Pancreas (tissue), 10 donors: ENCODE measurements around the gene EEF1A2. TPM values are rescaled to one million over a fixed set of nuclear protein-coding genes. Genes with fewer than 3 reads are reported as not detected.

ENCODE experiments used
- ATAC-seq, 4 donors: fragments of 200-7000 bp; cut with Tn5 transposase; one replicate each; pipeline versions ENCODE4 v1.8.0 to v1.9.1; 2020; ENCODE audit warnings: mild to moderate bottlenecking in 4 of 4, moderate library complexity in 4 of 4
- DNase-seq, 6 donors: peaks; one replicate each; pipeline ENCODE4 v3.0.0-alpha.2; 2020
- FAIRE-seq: peaks from 2 replicates; lab custom pipeline; 2012; peaks lifted over from hg19 to GRCh38; lab: Jason Lieb, UNC
- H3K27ac ChIP-seq, 4 donors: fragments of 200-600 bp; sonication (generic); 1 replicate in 3 of 4; 2 replicates in 1 of 4; pipeline versions ENCODE4 v1.5.0 to v1.8.0; 2020
- H3K27me3 ChIP-seq, 4 donors: fragments of 200-600 bp; one replicate each; pipeline ENCODE4 v1.8.0; 2021
- H3K36me3 ChIP-seq, 3 donors: fragments of 200-600 bp; sonication (generic) in 1 of 3; one replicate each; pipeline versions ENCODE4 v1.5.0 to v1.8.0; 2020 to 2021
- H3K4me1 ChIP-seq, 3 donors: fragments of 200-600 bp; one replicate each; pipeline ENCODE4 v1.8.0; 2021
- H3K4me3 ChIP-seq, 4 donors: fragments of 200-600 bp; sonication (generic) in 2 of 4; one replicate each; pipeline versions ENCODE4 v1.5.0 to v1.8.0; 2020 to 2021
- H3K9me3 ChIP-seq, 4 donors: fragments of 200-600 bp; one replicate each; pipeline ENCODE4 v1.8.0; 2021
- WGBS, 2 donors: extraction: QIAGEN DNeasy Blood & Tissue Kit; methylation state at CpG; one replicate each; pipeline ENCODE4 v1.1.7; 2013; 5-methylcytosine and 5-hydroxymethylcytosine counted together
- intact Hi-C, 3 donors: fragments of 100-400 bp; cut with DNase I; formaldehyde crosslinking; loops; one replicate each; pipeline versions ENCODE4 v1.11.1 to v1.14.2; 2022
- polyA plus RNA-seq, 2 donors: library from polyadenylated mRNA; stranded (reverse); fragments of 200-250 nt; gene quantifications; one replicate each; pipeline ENCODE4 v1.2.3, GENCODE V29; 2013
- total RNA-seq, 6 donors: library from RNA; stranded (reverse); fragmentation: NEBNext Ultra II Directional in 4 of 6; extraction: Animal tissue kit (Norgen Biotek cat#: 25700) in 4 of 6; gene quantifications; one replicate each; pipeline versions ENCODE4 v1.2.1 to v1.2.4, GENCODE V29; 2021 to 2023
- TF ChIP-seq, protein P1 (sequence below), 4 donors: fragments of 200-600 bp; sonication (generic) in 3 of 4; IDR thresholded peaks; one replicate each; pipeline versions ENCODE4 v1.5.0 to v1.8.0; 2021; ENCODE audit warnings: antibody characterized with exemption in 4 of 4
- donor health status: healthy with polysubstance abuse.
- donor health status: DM: no; HTN: no; CAD: no; lungs with moderate emphysema.
- donor health status: DM: no; HTN: no; CAD: no.
- donor health status: control.
- donor health status: control.
- donor health status: Bipolar disorder and iron deficiency.
- donor health status: DM: yes; HTN: yes; CAD: no.
- donor health status: DM: no; HTN: no; CAD: no.
- donor health status: DM: no; HTN: no; CAD: no.
- donor health status: DM: yes; HTN: yes; CAD: no.

The EEF1A2 gene
- total and polyA plus RNA-seq, 8 donors: 5.0 to 86.9 (median 19.7) TPM

DNA sequence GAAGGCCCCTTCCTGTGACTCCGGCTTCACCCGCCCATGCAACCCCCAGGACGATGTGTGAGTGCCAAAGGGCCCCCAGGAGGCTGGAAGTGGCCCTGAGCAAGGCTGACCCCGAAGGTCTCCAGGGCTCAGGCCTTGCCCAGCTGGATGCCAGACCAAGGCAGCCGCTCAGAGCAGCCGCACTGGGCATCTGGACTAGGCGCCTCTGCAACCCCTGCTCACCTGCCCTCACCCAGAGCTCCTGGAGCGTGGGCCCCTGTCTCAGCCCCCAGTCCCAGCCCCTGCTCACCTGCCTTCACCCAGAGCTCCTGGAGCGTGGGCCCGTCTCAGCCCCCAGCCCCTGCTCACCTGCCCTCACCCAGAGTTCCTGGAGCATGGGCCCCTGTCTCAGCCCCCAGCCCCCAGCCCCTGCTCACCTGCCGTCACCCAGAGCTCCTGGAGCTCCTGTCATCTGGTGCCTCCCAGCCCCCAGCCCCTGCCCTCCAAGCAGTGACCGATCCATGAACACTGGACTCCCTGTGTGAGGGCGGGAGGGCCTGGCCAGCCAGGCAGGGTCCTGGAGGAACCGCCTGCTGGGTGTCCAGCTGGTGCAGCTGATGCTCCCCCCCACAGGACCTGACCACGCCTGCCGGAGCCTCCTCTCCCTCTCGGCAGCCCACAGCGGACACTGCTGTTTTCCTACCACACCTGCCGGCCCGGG is 47.5 kb upstream of the EEF1A2 start:
- ATAC-seq (no peak), FAIRE-seq (no peak), DNase-seq (no peak)
- H3K4me3 ChIP-seq: no peak overlapping the region
- H3K27me3 ChIP-seq: no peaks in the 10 kb centered on the region
- TF ChIP-seq, protein P1, sequence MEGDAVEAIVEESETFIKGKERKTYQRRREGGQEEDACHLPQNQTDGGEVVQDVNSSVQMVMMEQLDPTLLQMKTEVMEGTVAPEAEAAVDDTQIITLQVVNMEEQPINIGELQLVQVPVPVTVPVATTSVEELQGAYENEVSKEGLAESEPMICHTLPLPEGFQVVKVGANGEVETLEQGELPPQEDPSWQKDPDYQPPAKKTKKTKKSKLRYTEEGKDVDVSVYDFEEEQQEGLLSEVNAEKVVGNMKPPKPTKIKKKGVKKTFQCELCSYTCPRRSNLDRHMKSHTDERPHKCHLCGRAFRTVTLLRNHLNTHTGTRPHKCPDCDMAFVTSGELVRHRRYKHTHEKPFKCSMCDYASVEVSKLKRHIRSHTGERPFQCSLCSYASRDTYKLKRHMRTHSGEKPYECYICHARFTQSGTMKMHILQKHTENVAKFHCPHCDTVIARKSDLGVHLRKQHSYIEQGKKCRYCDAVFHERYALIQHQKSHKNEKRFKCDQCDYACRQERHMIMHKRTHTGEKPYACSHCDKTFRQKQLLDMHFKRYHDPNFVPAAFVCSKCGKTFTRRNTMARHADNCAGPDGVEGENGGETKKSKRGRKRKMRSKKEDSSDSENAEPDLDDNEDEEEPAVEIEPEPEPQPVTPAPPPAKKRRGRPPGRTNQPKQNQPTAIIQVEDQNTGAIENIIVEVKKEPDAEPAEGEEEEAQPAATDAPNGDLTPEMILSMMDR (IDR thresholded peaks at IDR 0.05): no peak
- intact Hi-C loops: loop anchor here in 1 of 3 donors (10.0 kb wide), 1 partner anchor 418 kb away; the partner anchor contains the start of gene ZNF512B
- H3K27ac ChIP-seq: no peak overlapping the region
- no peaks in the 10 kb centered on the region for H3K36me3 ChIP-seq
- WGBS, 2 donors: 64 to 84% methylated on average over 18 to 20 of the region's 20 CpGs
- no peaks in the 10 kb centered on the region for H3K9me3 ChIP-seq
- H3K4me1 ChIP-seq: no peaks in the 10 kb centered on the region

DNA sequence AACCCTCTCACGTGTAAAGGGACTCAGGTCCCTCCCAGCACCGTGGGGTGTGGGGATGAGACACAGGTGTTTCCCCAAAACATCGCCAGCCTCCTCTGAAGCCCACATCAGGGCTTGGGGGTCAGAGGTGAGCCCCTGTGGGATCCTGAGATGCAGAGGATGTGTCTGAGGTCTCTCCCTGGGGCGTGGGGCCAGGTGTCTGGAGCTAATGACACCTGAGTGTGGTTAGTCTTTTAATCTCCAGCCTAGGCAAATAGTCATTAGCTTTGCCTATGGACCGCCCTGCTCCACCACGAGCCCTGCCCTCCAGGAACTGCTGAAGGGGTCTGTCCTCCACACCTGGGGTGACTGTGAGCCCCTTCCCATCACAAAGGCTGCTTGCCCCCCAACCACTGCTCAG is 46.9 kb upstream of the EEF1A2 start:
- intact Hi-C loops: loop anchor here in 1 of 3 donors (10.0 kb wide), 1 partner anchor 419 kb away; the partner anchor contains the start of gene ZNF512B
- no peaks in the 10 kb centered on the region for H3K4me1 ChIP-seq
- DNase-seq (no peak), FAIRE-seq (no peak), ATAC-seq (no peak)
- no peak overlapping the region for H3K4me3 ChIP-seq
- no peaks in the 10 kb centered on the region for H3K9me3 ChIP-seq
- WGBS, 2 donors: 51 to 55% methylated on average over 6 of the region's 6 CpGs
- TF ChIP-seq, protein P1 (IDR thresholded peaks at IDR 0.05): no peak
- no peak overlapping the region for H3K27ac ChIP-seq
- no peaks in the 10 kb centered on the region for H3K36me3 ChIP-seq
- no peaks in the 10 kb centered on the region for H3K27me3 ChIP-seq

DNA sequence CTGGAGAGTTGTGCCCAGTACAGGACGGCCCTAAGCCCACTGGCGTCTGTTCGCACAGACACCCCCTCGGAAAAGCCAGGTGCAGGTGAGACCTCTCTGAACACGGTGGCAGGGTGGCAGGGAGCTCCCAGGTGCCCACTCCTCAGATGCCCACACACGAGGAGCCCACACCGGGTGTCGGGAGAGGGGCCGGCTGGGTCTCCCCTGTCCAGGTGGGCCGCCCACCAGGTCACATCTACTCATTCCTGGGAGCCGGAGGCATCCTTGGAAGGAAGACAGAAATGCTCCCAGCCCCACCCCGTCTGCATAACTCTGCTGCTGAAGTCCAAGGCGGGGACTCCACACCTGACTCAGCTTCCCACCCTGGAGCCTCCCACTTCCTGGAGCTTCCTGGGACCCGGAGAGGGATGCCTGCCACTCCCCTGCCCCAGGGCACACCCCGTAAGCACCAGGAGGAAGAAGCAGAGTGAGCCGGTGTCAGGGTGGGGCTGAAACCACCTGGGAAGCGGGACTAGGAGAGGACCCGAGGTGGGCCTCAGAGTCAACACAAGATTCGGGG is 46.2 kb upstream of the EEF1A2 start:
- FAIRE-seq (no peak), ATAC-seq (peak in 2 of 4 donors; percentile 5 to 12)
- intact Hi-C loops: loop anchor here in 1 of 3 donors (10.0 kb wide), 1 partner anchor 420 kb away; the partner anchor contains the start of gene ZNF512B

DNA sequence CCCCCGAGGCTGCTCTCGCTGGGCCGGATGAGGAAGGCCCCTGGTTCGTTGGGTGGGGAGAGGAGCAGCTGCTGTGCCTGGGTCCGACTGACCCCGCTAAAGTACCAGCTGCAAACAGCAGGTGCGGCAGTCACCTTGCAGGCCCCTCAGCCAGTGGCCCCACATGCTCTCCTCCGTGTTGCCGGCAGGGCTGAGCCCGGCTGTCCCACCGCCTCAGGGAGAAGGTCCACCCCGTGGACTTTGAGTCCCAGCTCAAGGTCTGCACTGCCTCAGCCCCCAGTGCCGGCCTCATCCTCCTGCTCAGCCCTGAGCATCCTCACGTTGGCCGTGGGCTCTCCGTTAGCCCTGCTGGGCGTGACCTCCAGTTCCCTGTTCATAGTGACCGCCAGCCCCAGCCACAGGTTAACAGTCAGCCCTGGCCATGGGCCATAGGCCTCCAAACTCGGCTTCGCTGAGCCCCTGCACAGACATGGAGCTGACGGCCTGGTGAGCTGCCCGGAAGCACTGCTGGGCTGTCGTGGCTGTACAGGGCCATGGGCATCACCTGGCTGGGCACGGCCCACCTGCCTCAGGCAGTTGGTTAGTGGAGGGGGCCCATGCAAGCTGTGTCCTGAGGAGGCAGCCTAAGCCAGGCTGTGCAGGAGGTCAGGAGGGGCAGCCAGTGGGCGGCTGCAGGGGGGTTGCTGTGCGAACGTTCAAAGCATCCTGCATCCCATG is 45.5 kb upstream of the EEF1A2 start:
- H3K4me1 ChIP-seq: no peaks in the 10 kb centered on the region
- FAIRE-seq (no peak), DNase-seq (no peak), ATAC-seq (no peak)
- TF ChIP-seq, protein P1 (IDR thresholded peaks at IDR 0.05): no peak
- no peaks in the 10 kb centered on the region for H3K27me3 ChIP-seq
- no peak overlapping the region for H3K27ac ChIP-seq
- 59 to 62% methylated on average over 27 of the region's 27 CpGs for WGBS, 2 donors
- H3K36me3 ChIP-seq: no peaks in the 10 kb centered on the region
- intact Hi-C loops: loop anchor here in 1 of 3 donors (10.0 kb wide), 1 partner anchor 420 kb away; the partner anchor contains the start of gene ZNF512B
- H3K4me3 ChIP-seq: no peak overlapping the region
- no peaks in the 10 kb centered on the region for H3K9me3 ChIP-seq

More for the DNA sequence above, 46.2 kb upstream of the EEF1A2 start:
- no peaks in the 10 kb centered on the region for H3K9me3 ChIP-seq
- no peaks in the 10 kb centered on the region for H3K27me3 ChIP-seq
- no peaks in the 10 kb centered on the region for H3K4me1 ChIP-seq
- H3K4me3 ChIP-seq: no peak overlapping the region
- TF ChIP-seq, protein P1 (IDR thresholded peaks at IDR 0.05): no peak
- H3K36me3 ChIP-seq: no peaks in the 10 kb centered on the region
- WGBS, 2 donors: 57 to 71% methylated on average over 19 of the region's 19 CpGs
- no peak for DNase-seq
- H3K27ac ChIP-seq: no peak overlapping the region
